ENCODE data around the gene TENM4. TPM values are rescaled to one million over a fixed set of nuclear protein-coding genes. Genes with fewer than 3 reads are reported as not detected.
"Not testable (repeated sequence)": the region's sequence is repeated elsewhere in the genome, so short reads cannot be mapped to it uniquely, and the experiment has no call there.

TENM4 gene
- total RNA-seq, 1 donor from 2014 or later, result 306 TPM

- no peak for DNase-seq (ENCODE audit: low read depth)
Measured at GRCh38 chr11:78851878-78852586, 588.8 kb downstream of the TENM4 start.

GRCh38 chr11:78850078-78850477 lies 590.8 kb downstream of the TENM4 start:
- DNase-seq (ENCODE audit: low read depth), result no peak

GRCh38 chr11:78846269-78846668 lies 594.6 kb downstream of the TENM4 start:
- DNase-seq (ENCODE audit: low read depth), result no peak

GRCh38 chr11:78845496-78845895 lies 595.3 kb downstream of the TENM4 start:
- DNase-seq (ENCODE audit: low read depth), result no peak

- DNase-seq (ENCODE audit: low read depth), result peak; percentile 66
Measured at GRCh38 chr11:78841456-78842060, 599.3 kb downstream of the TENM4 start.

GRCh38 chr11:78840623-78841022 lies 600.2 kb downstream of the TENM4 start:
- DNase-seq (ENCODE audit: low read depth), result no peak

GRCh38 chr11:78840200-78840599 lies 600.6 kb downstream of the TENM4 start:
- DNase-seq (ENCODE audit: low read depth), result no peak

- no peak for DNase-seq (ENCODE audit: low read depth)
Measured at GRCh38 chr11:78838417-78838816, 602.4 kb downstream of the TENM4 start.

GRCh38 chr11:78835646-78836045 lies 605.2 kb downstream of the TENM4 start:
- no peak for DNase-seq (ENCODE audit: low read depth)

- peak; percentile 54 for DNase-seq (ENCODE audit: low read depth)
Measured at GRCh38 chr11:78834886-78835285, 605.9 kb downstream of the TENM4 start.

- DNase-seq (ENCODE audit: low read depth), result no peak
Measured at GRCh38 chr11:78833237-78833636, 607.6 kb downstream of the TENM4 start.

- no peak for DNase-seq (ENCODE audit: low read depth)
Measured at GRCh38 chr11:78832226-78832947, 608.4 kb downstream of the TENM4 start.

GRCh38 chr11:78831571-78831970 lies 609.3 kb downstream of the TENM4 start:
- no peak for DNase-seq (ENCODE audit: low read depth)

- DNase-seq (ENCODE audit: low read depth), result no peak
Measured at GRCh38 chr11:78830277-78830819, 610.5 kb downstream of the TENM4 start.

GRCh38 chr11:78829146-78829545 lies 611.7 kb downstream of the TENM4 start:
- no peak for DNase-seq (ENCODE audit: low read depth)

- no peak for DNase-seq (ENCODE audit: low read depth)
Measured at GRCh38 chr11:78828676-78829075, 612.2 kb downstream of the TENM4 start.

GRCh38 chr11:78827291-78827690 lies 613.5 kb downstream of the TENM4 start:
- not testable (repeated sequence) for DNase-seq (ENCODE audit: low read depth)

GRCh38 chr11:78825591-78826020 lies 615.2 kb downstream of the TENM4 start:
- DNase-seq (ENCODE audit: low read depth), result no peak

- DNase-seq (ENCODE audit: low read depth), result no peak
Measured at GRCh38 chr11:78823588-78823987, 617.2 kb downstream of the TENM4 start.

GRCh38 chr11:78822931-78823423 lies 617.9 kb downstream of the TENM4 start:
- DNase-seq (ENCODE audit: low read depth), result no peak

GRCh38 chr11:78821371-78822306 lies 619.2 kb downstream of the TENM4 start:
- DNase-seq (ENCODE audit: low read depth), result no peak
